Measurements from ENCODE around the gene CDKN2B. TPM values are rescaled to one million over a fixed set of nuclear protein-coding genes. Genes with fewer than 3 reads are reported as not detected.

The CDKN2B gene
- total RNA-seq, 1 experiment from 2014 or later = 30.4 TPM

DNA sequence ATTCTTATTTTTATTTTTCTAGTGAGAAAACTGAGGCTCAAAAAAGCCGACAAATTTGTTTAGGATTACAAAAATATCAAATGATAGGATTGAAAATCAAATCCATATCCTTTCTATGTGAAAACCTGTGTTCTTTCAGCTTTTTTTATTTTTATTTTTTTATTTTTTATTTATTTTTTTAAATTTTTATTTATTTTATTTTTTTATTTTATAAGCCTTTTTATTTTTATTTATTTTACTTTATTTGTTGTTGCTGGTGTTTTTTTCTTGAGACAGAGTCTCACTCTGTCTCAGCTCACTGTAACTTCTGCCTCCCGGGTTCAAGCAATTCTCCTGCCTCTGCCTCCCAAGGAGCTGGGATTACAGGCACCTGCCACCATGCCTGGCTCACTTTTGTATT is 45.4 kb upstream of the CDKN2B start:
- intact Hi-C loops (cut with micrococcal nuclease; ENCODE audit: unreplicated experiment) = loop anchor here (5.0 kb wide), 2 partner anchors 33 to 68 kb away; no protein-coding TSS in a partner anchor
- Mint-ChIP-seq H3K36me3 (ENCODE audit: insufficient read depth, unreplicated experiment) (no peaks in the 10 kb centered on the region), H3K27ac (ENCODE audit: unreplicated experiment) (no peak overlapping the region), H3K4me1 (ENCODE audit: low read depth, unreplicated experiment) (peaks cover 22% of the 10 kb centered on the region), H3K9me3 (ENCODE audit: low read depth, unreplicated experiment) (no peaks in the 10 kb centered on the region), H3K4me3 (ENCODE audit: low read depth, unreplicated experiment) (no peak overlapping the region), H3K27me3 (ENCODE audit: unreplicated experiment) (no peaks in the 10 kb centered on the region)
- BruUV-seq (replicated peaks) = no TSS peak
- TF ChIP-seq, protein P1, sequence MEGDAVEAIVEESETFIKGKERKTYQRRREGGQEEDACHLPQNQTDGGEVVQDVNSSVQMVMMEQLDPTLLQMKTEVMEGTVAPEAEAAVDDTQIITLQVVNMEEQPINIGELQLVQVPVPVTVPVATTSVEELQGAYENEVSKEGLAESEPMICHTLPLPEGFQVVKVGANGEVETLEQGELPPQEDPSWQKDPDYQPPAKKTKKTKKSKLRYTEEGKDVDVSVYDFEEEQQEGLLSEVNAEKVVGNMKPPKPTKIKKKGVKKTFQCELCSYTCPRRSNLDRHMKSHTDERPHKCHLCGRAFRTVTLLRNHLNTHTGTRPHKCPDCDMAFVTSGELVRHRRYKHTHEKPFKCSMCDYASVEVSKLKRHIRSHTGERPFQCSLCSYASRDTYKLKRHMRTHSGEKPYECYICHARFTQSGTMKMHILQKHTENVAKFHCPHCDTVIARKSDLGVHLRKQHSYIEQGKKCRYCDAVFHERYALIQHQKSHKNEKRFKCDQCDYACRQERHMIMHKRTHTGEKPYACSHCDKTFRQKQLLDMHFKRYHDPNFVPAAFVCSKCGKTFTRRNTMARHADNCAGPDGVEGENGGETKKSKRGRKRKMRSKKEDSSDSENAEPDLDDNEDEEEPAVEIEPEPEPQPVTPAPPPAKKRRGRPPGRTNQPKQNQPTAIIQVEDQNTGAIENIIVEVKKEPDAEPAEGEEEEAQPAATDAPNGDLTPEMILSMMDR (IDR thresholded peaks at IDR 0.05; ENCODE audit: unreplicated experiment) = no peak
- CTCF ChIA-PET = no interaction called here
- DNase-seq = no peak

DNA sequence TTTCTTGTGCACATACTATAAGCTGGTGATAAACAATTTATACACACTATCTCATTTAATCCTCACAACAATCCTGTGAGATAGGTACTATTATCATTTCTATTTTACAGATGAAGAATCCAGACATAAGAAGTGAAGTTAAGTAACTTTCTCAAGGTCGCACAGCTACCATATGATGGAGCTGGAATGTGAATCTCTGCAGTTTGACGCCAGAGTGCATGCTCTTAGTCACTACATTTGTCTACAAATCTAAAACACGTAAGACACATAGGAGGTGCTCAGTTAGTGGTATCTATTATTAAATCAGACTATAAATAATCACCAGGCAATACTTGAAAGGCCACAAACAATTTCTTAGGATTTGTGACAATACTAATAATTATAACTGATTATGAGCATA is 45.0 kb upstream of the CDKN2B start:
- Mint-ChIP-seq H3K4me1 (ENCODE audit: low read depth, unreplicated experiment) (peaks cover 22% of the 10 kb centered on the region), H3K27me3 (ENCODE audit: unreplicated experiment) (no peaks in the 10 kb centered on the region), H3K36me3 (ENCODE audit: insufficient read depth, unreplicated experiment) (no peaks in the 10 kb centered on the region), H3K4me3 (ENCODE audit: low read depth, unreplicated experiment) (no peak overlapping the region), H3K9me3 (ENCODE audit: low read depth, unreplicated experiment) (no peaks in the 10 kb centered on the region), H3K27ac (ENCODE audit: unreplicated experiment) (no peak overlapping the region)
- no peak for DNase-seq
- TF ChIP-seq, protein P1 (IDR thresholded peaks at IDR 0.05; ENCODE audit: unreplicated experiment) = no peak
- no TSS peak for BruUV-seq (replicated peaks)
- CTCF ChIA-PET = interaction anchor here (1.1 kb wide), 1 partner anchor 190 kb away, joined by 7 read pairs; no protein-coding TSS in a partner anchor
- intact Hi-C loops (cut with micrococcal nuclease; ENCODE audit: unreplicated experiment) = loop anchor here (5.0 kb wide), 2 partner anchors 33 to 68 kb away; no protein-coding TSS in a partner anchor

DNA sequence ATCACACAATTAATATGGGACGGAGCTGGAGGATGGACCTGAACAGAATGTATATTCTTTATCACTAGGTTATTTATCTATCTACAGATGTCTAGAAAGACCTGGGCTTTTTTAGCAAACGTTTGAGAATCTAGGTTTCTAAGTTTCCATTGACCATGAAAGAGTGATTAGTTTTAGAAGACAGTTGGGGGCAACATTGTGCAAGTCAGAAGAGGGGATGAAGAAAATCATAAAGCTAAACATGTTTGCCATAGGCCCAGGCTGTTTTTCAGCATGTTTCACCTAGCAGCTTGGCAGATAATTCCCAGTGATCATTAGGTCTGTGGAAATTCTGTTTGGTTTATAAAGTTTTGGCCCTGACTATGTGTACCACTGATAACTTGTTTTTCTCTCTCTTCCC is 44.1 kb upstream of the CDKN2B start:
- H3K27me3 Mint-ChIP-seq (ENCODE audit: unreplicated experiment) = no peaks in the 10 kb centered on the region
- H3K4me1 Mint-ChIP-seq (ENCODE audit: low read depth, unreplicated experiment) = peaks cover 22% of the 10 kb centered on the region
- CTCF ChIA-PET = interaction anchor here (0.9 to 1.6 kb wide), 5 partner anchors 12 to 191 kb away, joined by 3 to 7 read pairs (median 4); no protein-coding TSS in a partner anchor
- H3K4me3 Mint-ChIP-seq (ENCODE audit: low read depth, unreplicated experiment) = peak overlapping the region; percentile 22
- H3K27ac Mint-ChIP-seq (ENCODE audit: unreplicated experiment) = peak overlapping the region; percentile 59
- no peak for DNase-seq
- BruUV-seq (replicated peaks) = no TSS peak
- H3K36me3 Mint-ChIP-seq (ENCODE audit: insufficient read depth, unreplicated experiment) = no peaks in the 10 kb centered on the region
- intact Hi-C loops (cut with micrococcal nuclease; ENCODE audit: unreplicated experiment) = loop anchor here (2.0 to 5.0 kb wide), 3 partner anchors 34 to 69 kb away; no protein-coding TSS in a partner anchor
- TF ChIP-seq, protein P1 (IDR thresholded peaks at IDR 0.05; ENCODE audit: unreplicated experiment) = no peak
- H3K9me3 Mint-ChIP-seq (ENCODE audit: low read depth, unreplicated experiment) = no peaks in the 10 kb centered on the region

DNA sequence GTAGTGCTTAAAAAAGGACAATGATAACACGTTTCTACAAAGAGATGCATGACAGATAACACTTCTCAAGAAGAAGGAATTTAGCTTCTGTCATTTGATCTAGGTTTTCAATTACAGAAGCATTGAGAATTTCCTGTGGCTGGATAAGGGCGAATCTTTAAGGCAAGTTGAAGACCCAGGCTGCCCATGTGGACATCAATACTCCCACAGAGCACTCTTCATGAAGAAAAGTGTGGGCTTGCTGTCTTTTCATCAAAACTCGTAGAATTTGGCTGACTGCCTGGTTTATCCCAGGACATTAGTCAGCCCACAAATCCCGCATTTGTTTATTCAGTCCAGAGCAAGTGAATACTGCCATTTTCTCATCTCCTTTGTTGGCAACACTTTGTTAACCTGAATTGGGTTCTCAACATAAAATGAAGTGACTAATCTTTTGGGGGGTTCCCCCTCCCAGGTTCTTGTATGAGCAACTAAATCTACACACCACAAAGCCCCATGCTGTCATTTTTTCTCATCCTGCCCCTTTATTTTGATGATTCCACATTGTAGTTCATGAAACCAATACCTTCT is 43.4 kb upstream of the CDKN2B start:
- TF ChIP-seq, protein P1 (IDR thresholded peaks at IDR 0.05; ENCODE audit: unreplicated experiment) = no peak
- no peaks in the 10 kb centered on the region for H3K9me3 Mint-ChIP-seq (ENCODE audit: low read depth, unreplicated experiment)
- H3K4me1 Mint-ChIP-seq (ENCODE audit: low read depth, unreplicated experiment) = peaks cover 22% of the 10 kb centered on the region
- H3K27me3 Mint-ChIP-seq (ENCODE audit: unreplicated experiment) = no peaks in the 10 kb centered on the region
- peak overlapping the region; percentile 59 for H3K27ac Mint-ChIP-seq (ENCODE audit: unreplicated experiment)
- no peaks in the 10 kb centered on the region for H3K36me3 Mint-ChIP-seq (ENCODE audit: insufficient read depth, unreplicated experiment)
- intact Hi-C loops (cut with micrococcal nuclease; ENCODE audit: unreplicated experiment) = loop anchor here (2.0 to 5.0 kb wide), 3 partner anchors 35 to 70 kb away; no protein-coding TSS in a partner anchor
- DNase-seq = peak; percentile 53
- H3K4me3 Mint-ChIP-seq (ENCODE audit: low read depth, unreplicated experiment) = no peak overlapping the region
- CTCF ChIA-PET = interaction anchor here (0.9 to 1.6 kb wide), 3 partner anchors 11 to 186 kb away, joined by 3 to 4 read pairs (median 4); no protein-coding TSS in a partner anchor
- BruUV-seq (replicated peaks) = no TSS peak
